ENCODE measurements around the gene HECW1.

DNA sequence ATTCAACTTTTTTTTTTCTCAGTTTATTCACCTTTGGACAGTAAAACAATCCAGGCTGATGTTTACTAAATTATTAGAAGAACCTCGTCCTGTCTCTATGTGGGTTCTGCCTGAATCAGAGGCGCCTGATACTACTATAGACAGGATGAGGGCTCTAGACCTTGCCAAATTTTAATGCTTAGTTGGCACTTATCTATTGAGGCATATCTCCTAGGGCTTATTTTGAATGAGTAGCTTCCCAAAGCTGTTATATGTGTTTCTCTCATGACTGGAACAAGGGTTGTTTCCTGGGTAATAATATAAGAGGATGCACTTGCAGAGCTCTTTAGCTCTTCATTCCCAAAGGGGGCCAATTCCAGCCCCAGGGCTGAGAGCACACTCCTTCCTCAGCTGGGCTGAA, 23.6 kb downstream of the HECW1 start:
- TF ChIP-seq, protein P1, sequence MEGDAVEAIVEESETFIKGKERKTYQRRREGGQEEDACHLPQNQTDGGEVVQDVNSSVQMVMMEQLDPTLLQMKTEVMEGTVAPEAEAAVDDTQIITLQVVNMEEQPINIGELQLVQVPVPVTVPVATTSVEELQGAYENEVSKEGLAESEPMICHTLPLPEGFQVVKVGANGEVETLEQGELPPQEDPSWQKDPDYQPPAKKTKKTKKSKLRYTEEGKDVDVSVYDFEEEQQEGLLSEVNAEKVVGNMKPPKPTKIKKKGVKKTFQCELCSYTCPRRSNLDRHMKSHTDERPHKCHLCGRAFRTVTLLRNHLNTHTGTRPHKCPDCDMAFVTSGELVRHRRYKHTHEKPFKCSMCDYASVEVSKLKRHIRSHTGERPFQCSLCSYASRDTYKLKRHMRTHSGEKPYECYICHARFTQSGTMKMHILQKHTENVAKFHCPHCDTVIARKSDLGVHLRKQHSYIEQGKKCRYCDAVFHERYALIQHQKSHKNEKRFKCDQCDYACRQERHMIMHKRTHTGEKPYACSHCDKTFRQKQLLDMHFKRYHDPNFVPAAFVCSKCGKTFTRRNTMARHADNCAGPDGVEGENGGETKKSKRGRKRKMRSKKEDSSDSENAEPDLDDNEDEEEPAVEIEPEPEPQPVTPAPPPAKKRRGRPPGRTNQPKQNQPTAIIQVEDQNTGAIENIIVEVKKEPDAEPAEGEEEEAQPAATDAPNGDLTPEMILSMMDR (IDR thresholded peaks at IDR 0.05) = no peak
- TF ChIP-seq POLR2A (IDR thresholded peaks at IDR 0.05) = no peak

All from lower leg skin (tissue), 3 donors.